Measurements from ENCODE around the gene BCL2L15.

Gene BCL2L15

DNA sequence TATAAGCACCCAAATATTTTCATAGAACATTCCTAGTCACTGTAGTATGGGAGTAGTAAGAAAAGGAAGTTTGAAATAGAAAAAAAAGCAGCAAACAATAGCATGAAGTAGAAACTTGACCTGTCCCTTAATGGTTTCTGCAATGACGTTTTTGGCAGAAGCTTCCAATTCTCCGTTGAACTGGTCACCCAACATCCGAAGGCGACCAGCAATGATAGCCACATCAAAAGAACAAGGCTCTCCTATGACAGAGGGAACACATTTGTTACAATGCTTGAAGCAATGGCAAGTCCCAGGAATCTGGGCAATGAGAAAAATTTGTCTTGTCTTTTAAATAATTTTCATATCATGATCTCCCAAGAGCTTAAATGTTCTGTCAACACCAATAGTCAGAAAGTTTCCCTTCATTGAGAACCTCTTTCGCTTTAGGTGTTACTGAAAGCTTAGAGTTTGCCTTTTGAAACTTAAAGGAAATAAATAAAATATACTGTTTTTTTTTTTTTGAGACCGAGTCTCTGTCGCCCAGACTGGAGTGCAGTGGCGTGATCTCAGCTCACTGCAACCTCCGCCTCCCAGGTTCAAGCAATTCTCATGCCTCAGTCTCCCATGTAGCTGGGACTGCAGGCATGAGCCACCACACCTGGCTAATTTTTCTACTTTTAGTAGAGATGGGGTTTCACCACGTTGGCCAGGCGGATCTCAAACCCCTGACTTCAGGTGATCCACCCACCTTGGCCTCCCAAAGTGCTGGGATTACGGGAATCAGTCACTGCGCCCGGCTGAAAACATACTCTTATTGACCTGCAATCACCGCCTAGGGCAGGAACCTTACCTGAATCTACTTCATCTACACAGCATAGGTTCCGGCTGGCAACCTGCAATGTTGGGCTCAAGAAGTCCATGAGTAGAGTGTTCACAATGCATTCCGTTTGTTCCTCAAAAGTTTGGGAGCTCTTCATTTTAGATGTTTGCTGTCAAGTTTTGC, 672 bp downstream of the BCL2L15 start:
- no peak overlapping the region for H3K4me3 ChIP-seq (ENCODE audit: low read depth, low read length)
- TF ChIP-seq CTCF (IDR thresholded peaks at IDR 0.05; ENCODE audit: borderline replicate concordance, insufficient read depth, low read depth, low read length): no peak

GRCh38 chr1:113881661-113882060, 5.7 kb downstream of the BCL2L15 start:
- H3K4me3 ChIP-seq (ENCODE audit: low read depth, low read length): no peak overlapping the region
- TF ChIP-seq CTCF (IDR thresholded peaks at IDR 0.05; ENCODE audit: borderline replicate concordance, insufficient read depth, low read depth, low read length): no peak

DNA sequence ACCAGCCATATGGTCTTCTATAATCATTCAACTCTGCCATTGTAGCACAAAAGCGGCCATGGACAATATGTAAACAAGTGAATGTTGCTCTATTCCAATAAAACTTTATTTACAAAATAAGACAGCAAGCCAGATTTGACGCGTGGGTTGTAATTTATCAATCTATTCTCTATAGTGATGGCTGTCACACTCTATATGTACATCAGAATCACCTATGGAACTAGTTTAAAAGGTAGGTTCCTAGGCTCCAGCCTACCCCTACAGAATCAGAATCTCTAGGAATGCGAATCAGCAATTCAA, 7.7 kb downstream of the BCL2L15 start:
- TF ChIP-seq CTCF (IDR thresholded peaks at IDR 0.05; ENCODE audit: borderline replicate concordance, insufficient read depth, low read depth, low read length): no peak
- H3K4me3 ChIP-seq (ENCODE audit: low read depth, low read length): no peak overlapping the region

DNA sequence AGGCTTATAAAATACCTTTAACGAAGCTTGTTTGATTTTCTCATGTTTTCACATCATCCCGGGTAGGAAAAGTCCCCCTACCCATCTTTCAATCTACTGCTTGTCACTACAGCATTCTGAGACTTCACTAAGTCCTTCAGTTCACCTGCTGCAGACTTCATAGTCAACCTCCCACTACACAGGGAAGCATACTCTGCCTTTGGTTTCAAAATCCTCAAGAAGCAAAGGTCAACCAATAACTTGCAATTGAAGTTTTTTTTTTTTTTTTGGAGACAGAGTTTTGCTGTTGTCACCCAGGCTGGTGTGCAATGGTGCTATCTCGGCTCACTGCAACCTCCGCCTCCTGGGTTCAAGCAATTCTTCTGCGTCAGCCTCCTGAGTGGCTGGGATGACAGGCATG, 11.2 kb downstream of the BCL2L15 start:
- no peak overlapping the region for H3K4me3 ChIP-seq (ENCODE audit: low read depth, low read length)
- no peak for TF ChIP-seq CTCF (IDR thresholded peaks at IDR 0.05; ENCODE audit: borderline replicate concordance, insufficient read depth, low read depth, low read length)

DNA sequence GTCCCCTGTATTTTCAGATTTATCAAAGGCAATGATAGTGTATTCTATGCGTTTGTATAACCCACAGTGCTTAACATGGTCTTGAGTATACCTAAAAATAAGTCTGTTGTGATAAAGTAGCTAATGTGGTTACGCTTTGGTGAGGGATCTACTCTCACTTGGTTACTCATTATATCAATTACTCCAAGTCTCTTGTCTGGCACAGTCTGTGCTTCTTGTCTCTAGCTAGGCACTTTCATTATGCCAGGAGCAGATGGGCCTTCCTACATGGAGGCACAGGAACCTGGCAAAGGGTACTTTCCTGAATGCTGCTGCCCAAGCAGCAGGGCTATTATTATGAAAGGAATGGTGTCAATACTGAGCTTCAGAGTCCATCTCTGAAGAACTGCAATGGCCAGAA, 11.7 kb downstream of the BCL2L15 start:
- TF ChIP-seq CTCF (IDR thresholded peaks at IDR 0.05; ENCODE audit: borderline replicate concordance, insufficient read depth, low read depth, low read length): no peak
- H3K4me3 ChIP-seq (ENCODE audit: low read depth, low read length): no peak overlapping the region

DNA sequence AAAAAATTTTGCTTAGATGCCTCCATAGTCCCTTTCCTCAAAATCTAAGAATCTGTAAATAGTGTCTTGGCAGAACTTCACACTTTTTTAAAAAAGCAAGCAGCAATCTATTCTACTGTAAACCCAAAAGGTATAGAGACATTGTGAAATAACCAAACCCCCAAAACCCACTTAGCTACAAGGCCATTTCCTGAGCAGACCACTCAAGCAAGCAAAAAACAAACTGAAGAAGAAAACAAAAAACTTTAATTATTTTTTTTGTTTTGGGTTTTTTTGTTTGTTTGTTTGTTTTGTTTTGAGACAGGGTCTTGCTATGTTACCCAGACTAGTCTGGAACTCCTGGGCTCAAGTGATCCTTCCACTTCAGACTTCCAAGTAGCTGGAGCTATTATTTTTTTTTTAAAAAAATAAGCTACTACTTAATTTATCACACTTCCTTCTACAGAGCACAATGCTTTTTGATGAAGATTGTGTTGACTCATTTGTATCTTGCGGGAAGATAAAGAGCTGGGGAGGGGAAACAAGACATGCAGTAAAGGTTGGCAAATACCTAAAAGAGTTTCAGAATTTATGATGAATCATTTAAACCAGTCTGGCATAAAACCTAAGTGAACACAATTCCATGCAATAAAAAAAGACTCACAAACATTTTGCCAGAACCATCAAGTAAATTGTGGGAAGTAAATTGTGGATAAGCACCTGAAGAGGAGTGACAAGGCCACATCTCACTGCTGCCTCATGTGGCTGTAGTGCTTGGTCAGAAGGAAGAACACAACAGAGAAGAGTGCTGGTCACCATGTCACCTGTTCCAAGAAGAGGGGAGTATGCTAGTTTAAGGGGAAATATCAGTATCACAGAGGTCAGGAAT, 13.1 kb downstream of the BCL2L15 start:
- no peak overlapping the region for H3K4me3 ChIP-seq (ENCODE audit: low read depth, low read length)
- TF ChIP-seq CTCF (IDR thresholded peaks at IDR 0.05; ENCODE audit: borderline replicate concordance, insufficient read depth, low read depth, low read length): peak; percentile 62; the same call in 1 of the 2 replicates
